HG03135 (cell line): Measurements from ENCODE around the gene TMEM53.
"Not testable (repeated sequence)": the region's sequence is repeated elsewhere in the genome, so short reads cannot be mapped to it uniquely, and the experiment has no call there.

Experiments
- ATAC-seq: cut with Tn5 transposase; IDR thresholded peaks from one replicate; pipeline ENCODE4 v1.9.1; 2021; ENCODE audit warnings: mild to moderate bottlenecking, moderate library complexity; ENCODE audit not compliant: unreplicated experiment

Gene TMEM53

GRCh38 chr1:44674113-44675000 lies at the start of gene TMEM53, which contains the start of gene ARMH1:
TSS of gene TMEM53 (minus strand) at chr1:44674481. CDS start at chr1:44674391, 90 bp downstream.
TSS of gene ARMH1 (plus strand) at chr1:44674714. CDS start at chr1:44689698, 14,984 bp downstream.
- peak; percentile 88 for ATAC-seq

DNA sequence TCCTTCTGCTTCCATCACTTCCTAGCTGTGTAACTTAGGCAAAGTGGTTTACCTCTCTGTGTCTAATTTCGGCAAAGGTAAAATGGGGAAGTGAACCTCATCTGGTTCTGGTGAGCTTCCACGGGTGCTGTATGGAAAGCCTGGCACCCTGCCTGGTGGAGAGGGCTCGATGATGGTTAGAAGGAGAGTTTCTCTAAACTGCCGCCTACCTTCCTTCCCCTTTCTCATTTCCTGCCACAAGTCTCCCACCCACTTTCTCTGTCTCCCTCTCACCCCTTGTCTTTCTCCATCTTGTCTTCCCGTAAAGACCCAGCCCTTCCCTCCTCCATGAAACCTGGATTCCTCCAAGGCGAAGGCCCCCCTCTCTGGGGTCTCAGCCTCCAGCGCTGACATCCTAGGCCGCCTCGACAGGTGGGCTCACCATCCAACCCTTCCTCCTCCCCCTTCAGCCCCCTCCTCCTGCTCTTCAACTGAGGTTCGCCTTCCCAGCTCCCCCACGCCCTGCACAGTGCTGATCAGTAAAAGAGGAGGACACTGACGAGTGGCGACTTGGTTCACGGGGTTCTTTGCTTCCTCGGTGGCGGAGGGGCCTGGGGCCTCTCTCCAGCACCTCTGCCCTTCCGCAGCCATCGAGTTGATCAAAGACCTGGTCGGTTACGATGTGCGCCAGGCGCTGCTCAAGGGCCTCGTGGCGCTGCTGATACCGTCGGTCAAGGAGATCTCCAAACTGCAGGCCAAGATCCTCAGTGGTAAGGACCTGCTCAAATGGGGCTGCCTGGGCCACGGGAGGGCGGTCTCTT lies 49.4 kb upstream of the TMEM53 start:
- ATAC-seq: no peak

DNA sequence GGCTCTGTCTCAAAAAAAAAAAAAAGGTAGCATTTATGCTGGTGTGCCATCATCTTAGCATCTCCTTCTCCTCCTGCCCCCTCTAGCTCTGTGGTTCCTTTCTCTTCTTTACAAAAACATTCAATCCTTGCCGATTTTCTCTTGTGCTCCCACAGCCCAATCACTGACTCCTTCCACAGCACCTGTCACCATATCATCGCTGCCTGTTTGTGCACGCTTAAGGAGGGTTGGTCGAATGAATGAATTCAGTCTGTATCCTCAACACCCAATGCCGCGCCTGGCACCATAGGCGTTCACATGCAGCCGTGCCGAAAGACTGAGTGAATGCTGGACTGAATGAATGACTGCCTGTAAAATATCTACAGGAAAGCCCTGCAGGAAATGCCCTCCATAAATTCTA lies 48.8 kb upstream of the TMEM53 start:
- ATAC-seq: no peak

DNA sequence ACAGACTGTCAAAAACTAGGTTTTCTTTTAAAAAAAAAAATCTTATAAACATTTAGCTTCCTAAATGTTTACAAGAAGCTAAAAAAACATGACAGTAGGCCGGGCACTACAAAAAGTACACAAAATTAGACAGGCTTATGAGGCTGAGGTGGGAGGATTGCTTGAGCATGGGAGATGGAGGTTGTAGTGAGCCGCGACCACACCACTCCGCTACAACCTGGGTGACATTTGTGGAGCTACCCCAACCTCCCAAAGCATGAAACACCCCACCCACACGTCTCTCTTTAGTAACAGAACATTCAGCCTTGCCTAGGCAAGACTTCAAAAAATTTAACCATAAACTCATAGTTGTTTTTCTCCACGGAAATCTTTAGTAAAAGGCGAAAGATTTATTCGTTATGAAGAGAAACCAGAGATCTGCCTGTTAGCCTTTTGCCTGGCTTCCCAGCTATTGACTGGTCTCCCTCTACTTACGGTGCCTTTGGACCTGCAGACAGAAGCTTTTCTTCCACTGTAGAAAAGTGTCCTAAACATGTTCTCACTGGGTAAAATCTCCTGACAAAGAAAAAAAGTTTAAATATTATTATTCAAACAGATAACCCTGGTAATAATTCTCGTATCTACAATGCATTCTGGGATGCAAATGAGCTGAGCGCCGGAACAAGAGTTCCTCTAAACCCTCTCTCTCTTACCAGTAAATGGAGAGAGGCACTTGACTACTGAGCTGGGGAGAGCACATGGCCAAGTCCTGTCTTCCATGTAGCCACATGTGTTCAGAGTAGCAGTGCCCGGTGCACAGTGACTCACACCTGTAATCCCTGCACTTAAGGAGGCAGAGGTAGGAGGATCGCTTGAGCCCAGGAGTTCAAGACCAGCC lies 47.4 kb upstream of the TMEM53 start:
- peak; percentile 67 for ATAC-seq

GRCh38 chr1:44720281-44720680 lies 46.0 kb upstream of the TMEM53 start:
- ATAC-seq: no peak

GRCh38 chr1:44719318-44719717 lies 45.0 kb upstream of the TMEM53 start:
- ATAC-seq: no peak

DNA sequence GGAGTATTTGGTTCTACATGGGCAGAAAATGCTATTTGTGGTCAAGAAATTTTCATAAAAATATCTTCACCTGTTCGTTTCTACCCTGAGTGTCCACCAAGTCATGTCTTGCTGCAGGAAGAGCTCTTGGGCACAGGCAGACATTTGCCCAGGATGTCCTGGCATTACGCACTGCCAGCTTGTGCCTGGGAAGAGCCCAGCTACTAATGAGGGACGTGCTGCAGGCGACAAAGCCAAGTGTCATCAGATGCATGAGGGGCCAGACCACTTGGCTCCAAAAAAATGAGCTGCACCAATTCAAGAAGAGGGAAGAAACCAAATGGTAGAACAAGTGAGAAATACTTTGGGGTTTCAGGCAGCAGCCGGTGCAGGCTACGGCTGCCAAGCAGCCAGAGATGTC lies 43.8 kb upstream of the TMEM53 start:
- ATAC-seq: no peak

DNA sequence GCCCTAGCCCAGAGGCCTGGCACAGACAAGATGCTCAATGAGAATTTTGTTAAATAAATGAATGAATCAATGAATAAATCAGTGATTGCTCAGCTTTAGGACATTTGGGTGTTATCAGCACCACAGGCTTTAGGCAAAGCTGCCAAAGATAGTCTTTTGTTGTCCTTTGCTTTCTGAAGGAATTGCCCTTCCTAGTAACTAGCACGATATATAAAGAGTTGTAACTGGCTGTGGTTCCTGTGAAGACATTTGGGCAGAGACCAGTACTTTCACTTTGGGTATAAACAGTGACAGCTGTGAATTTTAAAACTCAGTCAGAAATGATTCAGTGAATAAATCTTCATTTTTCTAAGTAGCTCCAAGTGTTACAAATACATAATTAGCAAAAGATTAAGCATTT lies 43.4 kb upstream of the TMEM53 start:
- no peak for ATAC-seq

GRCh38 chr1:44717156-44717555 lies 42.9 kb upstream of the TMEM53 start:
- no peak for ATAC-seq

DNA sequence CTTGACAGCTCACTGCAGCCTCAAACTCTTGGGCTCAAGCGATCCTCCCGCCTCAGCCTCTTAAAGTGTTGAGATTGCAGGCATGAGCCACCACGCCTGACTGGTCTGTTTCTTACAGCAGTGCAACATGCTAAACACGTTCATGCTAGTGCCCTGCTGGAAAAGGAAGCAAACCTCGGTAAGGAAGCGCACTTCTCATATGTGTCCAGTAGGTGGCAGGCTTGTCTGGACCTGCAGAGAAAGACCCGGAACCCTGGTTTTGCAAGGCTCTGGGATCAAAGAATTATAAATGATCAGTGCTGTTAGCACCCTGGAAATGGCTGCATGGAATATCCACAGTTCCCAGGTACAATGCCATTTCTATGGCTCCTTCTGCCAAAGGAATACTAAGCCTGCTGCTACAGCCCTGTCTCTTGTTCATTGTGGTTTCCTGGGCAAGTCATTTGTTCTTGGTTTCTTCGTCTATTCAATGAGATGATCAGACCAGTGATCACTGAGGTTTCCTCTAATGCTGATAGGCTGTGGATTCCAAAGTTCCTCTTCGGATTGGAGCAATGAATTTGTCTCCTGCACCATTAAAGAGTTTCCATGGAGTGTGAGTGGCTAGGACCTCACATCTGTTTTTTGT lies 40.8 kb upstream of the TMEM53 start:
- no peak for ATAC-seq

DNA sequence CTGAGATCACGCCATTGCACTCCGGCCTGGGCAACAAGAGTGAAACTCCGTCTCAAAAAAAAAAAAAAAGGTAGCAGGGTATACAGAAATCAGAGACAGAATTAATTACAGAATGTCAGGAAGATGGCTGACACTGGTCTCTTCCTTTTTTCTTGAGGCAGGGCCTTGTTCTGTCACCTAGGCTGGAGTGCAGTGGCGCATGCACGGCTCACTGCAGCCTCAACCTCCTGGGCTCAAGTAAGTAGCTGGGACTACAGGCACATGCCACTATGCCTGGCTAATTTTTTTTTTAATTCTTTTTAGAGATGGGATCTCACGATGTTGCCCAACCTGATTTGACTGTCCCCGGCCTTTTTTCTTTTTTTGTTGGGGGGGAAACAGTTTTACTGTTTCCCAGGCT lies 40.3 kb upstream of the TMEM53 start:
- no peak for ATAC-seq

DNA sequence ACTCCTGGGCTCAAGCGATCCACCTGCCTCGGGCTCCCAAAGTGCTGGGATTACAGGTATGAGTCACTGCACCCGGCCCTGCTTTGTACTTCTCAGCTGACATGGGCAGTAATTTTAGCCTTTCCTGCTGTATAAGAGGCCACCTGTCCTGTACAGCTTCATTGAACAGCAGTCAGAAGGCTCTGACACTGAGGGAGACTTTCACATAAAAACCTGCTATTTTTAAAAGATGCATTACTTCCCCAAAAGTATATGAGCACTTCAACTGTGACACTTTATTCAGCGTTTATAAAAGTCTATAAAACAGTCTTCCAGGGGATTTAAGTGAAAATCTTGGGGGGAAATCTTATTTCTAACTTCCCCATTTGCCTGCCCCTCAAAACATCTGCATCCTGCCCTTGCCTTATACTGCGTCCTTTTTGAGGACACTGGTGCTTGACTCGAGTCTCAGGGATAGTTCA lies 39.1 kb upstream of the TMEM53 start:
- ATAC-seq: no peak

GRCh38 chr1:44707959-44708831 lies 33.9 kb upstream of the TMEM53 start:
- ATAC-seq: no peak

DNA sequence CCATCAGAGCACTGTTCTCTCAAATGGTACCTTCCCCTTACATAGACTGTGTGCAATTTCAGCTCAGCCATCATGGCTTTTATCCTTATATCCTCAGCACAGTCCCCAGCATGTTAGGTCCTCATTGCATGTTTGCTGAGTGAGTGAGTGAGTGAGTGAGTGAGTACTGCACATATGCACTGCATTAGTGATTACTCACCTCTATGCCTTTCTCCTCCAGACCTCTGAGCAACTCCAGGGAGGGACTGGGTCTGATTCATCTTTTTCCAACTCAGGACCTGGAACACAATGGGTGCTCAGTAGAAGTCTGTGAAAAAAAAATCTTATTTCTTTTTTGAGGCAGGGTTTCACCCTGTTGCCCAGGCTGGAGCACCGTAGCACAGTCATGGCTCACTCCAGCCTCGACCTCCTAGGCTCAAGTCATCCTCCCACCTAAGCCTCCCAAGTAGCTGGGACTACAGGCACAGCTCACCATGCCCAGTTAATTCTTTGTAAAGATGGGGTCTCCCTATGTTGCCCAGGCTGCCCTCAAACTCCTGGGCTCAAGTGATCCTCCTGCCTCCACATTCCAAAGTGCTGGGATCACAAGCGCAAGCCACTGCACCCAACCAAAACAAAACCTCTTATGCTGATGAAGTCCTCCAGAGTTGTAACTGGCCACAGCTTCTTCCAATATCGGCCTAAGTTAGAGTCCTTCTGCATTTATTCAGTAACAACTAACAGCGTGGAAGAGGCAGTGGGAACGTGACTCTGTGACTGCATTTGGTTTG lies 33.0 kb upstream of the TMEM53 start:
- ATAC-seq: no peak

DNA sequence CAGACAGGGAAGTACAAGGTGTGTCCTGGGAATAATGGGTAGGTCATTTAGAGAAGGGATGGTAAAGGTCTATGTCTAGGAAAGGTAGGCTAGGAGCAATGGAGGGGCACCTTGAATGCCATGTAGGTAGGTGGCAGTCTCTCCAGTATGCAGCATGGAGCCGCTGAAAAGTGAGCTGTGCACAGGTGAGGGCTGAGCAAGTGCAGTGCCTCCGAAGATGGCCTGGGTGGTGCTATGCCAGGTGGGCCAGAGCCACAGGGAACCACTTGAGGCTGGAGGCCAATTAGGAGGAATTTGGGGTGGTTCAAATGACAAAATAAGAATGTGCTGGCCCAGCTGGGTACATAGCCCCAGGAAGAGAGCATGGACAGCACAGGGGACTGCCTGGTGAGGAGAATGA lies 31.7 kb upstream of the TMEM53 start:
- ATAC-seq: no peak

GRCh38 chr1:44705470-44705869 lies 31.2 kb upstream of the TMEM53 start:
- ATAC-seq: no peak

DNA sequence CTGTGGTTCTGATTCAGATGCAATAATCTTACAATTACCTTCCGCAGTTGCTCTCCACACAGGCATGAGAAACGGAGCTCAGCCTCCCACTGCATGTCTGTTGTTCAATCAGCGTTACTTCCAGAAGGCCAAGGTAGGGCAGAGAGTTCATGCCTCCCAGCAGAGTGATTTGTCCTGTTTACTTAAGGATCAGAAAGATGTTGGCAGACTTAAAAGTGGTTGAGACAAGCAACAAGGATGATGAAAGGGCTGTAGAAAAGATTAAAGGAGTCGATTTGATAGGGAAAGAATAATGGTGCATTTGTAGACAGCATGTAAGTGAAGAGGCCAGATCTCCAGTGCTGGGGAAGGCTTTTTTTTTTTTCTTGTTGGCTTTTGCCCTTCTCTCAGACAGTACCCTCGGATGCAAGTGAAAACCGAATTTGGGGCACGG lies 26.9 kb upstream of the TMEM53 start:
- no peak for ATAC-seq

DNA sequence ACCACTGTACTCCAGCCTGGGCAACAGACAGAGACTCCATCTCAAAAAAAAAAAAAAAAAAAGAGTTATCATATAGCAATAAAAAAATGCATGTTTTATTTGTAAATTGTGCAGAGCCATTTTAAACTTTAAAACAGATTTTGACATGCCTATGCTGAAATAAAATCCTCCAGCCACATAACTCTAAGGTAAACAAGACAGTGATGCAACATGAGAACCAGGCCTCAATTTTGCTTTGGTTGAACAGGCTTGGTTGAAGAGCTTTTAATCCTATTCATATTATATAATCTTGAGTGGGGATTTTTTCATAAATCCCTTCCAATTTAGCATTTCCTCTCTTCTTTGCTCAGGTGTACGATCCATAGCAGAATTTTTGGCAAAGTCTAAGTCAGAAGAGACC lies 26.3 kb upstream of the TMEM53 start:
- no peak for ATAC-seq

DNA sequence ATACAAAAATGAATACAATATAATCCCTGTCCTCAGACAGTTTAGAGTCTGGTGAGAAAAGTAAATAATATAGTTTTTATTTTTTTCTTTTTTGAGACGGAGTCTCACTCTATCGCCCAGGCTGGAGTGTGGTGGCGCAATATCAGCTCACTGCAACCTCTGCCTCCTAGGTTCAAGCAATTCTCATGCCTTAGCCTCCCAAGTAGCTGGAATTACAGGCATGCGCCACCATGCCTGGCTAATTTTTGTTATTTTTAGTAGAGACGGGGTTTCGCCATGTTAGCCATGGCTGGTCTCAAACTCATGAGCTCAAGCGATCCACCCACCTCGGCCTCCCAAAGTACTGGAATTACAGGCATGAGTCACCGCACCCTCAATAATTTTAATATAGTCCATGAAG lies 25.1 kb upstream of the TMEM53 start:
- not testable (repeated sequence) for ATAC-seq
